ENCODE measurements around the gene NCR3LG1. TPM values are rescaled to one million over a fixed set of nuclear protein-coding genes. Genes with fewer than 3 reads are reported as not detected.

Gene NCR3LG1
- total RNA-seq, 1 experiment from 2014 or later: 14.8 TPM

DNA sequence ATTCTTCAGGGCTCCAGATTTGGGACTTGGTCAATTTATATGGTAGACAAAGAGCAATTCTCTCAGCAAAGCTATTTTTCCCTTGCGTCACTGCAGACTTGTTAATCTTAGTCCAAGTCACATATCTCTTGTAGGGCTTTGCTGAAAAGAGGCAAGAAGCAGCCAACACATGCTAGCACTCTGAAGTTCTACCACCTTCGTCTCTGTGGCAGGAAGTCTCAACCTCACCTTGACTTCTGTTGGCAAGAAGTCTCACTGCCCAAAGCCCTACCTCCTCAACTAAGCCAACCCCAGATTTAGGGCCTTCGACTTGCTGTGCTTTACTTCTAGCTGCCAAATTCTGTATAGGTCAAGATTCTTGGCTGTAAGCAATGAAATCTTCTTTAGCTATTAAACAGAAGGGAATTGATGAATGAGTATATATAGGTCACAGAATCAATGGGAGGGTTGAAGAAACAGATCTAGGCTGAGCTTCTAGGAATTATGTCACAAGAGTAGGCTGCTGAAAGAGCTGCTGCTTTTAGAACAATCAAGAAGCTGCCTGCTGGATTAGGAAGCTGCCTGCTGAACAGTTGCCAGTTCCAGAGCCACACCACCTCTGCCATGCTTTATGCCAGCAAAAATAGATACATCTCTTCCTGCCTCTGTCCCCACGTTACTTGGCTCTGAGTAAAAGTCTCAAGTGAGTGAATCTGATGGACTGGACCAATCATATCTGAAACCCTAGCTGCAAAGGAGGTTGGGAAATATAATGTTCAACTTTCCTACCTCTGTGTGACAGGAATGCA is 17.6 kb upstream of the NCR3LG1 start:
- no TSS peak for BruUV-seq (replicated peaks)
- no peaks in the 10 kb centered on the region for H3K9me3 Mint-ChIP-seq (ENCODE audit: unreplicated experiment)

DNA sequence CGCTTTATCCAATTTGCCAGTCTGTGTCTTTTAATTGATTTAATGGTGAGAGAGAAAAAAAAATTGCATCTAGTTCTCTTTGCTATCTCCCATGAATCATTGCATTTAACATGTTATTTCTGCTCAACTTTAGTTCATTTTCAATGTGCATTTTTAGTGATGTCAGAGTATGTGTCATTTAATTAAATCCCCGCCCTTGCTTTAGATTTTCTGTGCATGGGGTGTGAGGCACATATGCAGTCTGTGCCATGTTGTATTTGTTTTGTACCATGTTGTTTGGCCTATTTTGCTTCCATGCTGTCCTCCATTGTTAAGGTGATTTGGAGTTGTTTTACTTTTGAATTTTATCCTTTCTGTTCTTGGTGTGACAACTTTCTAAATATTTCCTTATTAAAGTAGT is 8.3 kb upstream of the NCR3LG1 start:
- H3K4me1 Mint-ChIP-seq (ENCODE audit: low read depth, unreplicated experiment): no peaks in the 10 kb centered on the region
- H3K9me3 Mint-ChIP-seq (ENCODE audit: unreplicated experiment): no peaks in the 10 kb centered on the region
- TF ChIP-seq, protein P1, sequence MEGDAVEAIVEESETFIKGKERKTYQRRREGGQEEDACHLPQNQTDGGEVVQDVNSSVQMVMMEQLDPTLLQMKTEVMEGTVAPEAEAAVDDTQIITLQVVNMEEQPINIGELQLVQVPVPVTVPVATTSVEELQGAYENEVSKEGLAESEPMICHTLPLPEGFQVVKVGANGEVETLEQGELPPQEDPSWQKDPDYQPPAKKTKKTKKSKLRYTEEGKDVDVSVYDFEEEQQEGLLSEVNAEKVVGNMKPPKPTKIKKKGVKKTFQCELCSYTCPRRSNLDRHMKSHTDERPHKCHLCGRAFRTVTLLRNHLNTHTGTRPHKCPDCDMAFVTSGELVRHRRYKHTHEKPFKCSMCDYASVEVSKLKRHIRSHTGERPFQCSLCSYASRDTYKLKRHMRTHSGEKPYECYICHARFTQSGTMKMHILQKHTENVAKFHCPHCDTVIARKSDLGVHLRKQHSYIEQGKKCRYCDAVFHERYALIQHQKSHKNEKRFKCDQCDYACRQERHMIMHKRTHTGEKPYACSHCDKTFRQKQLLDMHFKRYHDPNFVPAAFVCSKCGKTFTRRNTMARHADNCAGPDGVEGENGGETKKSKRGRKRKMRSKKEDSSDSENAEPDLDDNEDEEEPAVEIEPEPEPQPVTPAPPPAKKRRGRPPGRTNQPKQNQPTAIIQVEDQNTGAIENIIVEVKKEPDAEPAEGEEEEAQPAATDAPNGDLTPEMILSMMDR (IDR thresholded peaks at IDR 0.05; ENCODE audit: insufficient read depth in 1 of 2, low read depth in 1 of 2, low read length in 1 of 2, severe bottlenecking in 1 of 2, unreplicated experiment in 1 of 2): no peak
- ChIA-PET POLR2A (no interaction called here), CTCF (no interaction called here)
- H3K27me3 ChIP-seq (replicated peaks; ENCODE audit: control insufficient read depth, insufficient read depth, low read length): no peaks in the 10 kb centered on the region
- BruUV-seq (replicated peaks): no TSS peak
- no peaks in the 10 kb centered on the region for H3K36me3 ChIP-seq (ENCODE audit: control insufficient read depth, insufficient read depth, low read length)
- H3K4me3 Mint-ChIP-seq (ENCODE audit: unreplicated experiment): no peak overlapping the region
- no peaks in the 10 kb centered on the region for H3K4me1 ChIP-seq
- H3K9me3 ChIP-seq: no peaks in the 10 kb centered on the region
- intact Hi-C loops (cut with micrococcal nuclease; ENCODE audit: unreplicated experiment): no loop called here
- no peaks in the 10 kb centered on the region for H3K36me3 Mint-ChIP-seq (ENCODE audit: insufficient read depth, unreplicated experiment)
- H3K4me3 ChIP-seq (ENCODE audit: low read depth, low read length): no peak overlapping the region
- H3K27me3 Mint-ChIP-seq (ENCODE audit: insufficient read depth, unreplicated experiment): peaks cover 6% of the 10 kb centered on the region
- H3K27ac Mint-ChIP-seq (ENCODE audit: unreplicated experiment): no peak overlapping the region
- DNase-seq: no peak

More for the DNA sequence above, 17.6 kb upstream of the NCR3LG1 start:
- no peaks in the 10 kb centered on the region for H3K27me3 Mint-ChIP-seq (ENCODE audit: insufficient read depth, unreplicated experiment)
- intact Hi-C loops (cut with micrococcal nuclease; ENCODE audit: unreplicated experiment): no loop called here
- Histone ChIP-seq H3K9me3 (no peaks in the 10 kb centered on the region), H3K4me3 (ENCODE audit: low read depth, low read length) (no peak overlapping the region), H3K36me3 (ENCODE audit: control insufficient read depth, insufficient read depth, low read length) (no peaks in the 10 kb centered on the region), H3K4me1 (no peaks in the 10 kb centered on the region), H3K27me3 (replicated peaks; ENCODE audit: control insufficient read depth, insufficient read depth, low read length) (no peaks in the 10 kb centered on the region)
- POLR2A ChIA-PET: no interaction called here
- H3K4me3 Mint-ChIP-seq (ENCODE audit: unreplicated experiment): no peak overlapping the region
- no peaks in the 10 kb centered on the region for H3K36me3 Mint-ChIP-seq (ENCODE audit: insufficient read depth, unreplicated experiment)
- CTCF ChIA-PET: no interaction called here
- H3K27ac Mint-ChIP-seq (ENCODE audit: unreplicated experiment): no peak overlapping the region
- H3K4me1 Mint-ChIP-seq (ENCODE audit: low read depth, unreplicated experiment): no peaks in the 10 kb centered on the region
- TF ChIP-seq, protein P1 (IDR thresholded peaks at IDR 0.05; ENCODE audit: insufficient read depth in 1 of 2, low read depth in 1 of 2, low read length in 1 of 2, severe bottlenecking in 1 of 2, unreplicated experiment in 1 of 2): no peak
- no peak for DNase-seq

DNA sequence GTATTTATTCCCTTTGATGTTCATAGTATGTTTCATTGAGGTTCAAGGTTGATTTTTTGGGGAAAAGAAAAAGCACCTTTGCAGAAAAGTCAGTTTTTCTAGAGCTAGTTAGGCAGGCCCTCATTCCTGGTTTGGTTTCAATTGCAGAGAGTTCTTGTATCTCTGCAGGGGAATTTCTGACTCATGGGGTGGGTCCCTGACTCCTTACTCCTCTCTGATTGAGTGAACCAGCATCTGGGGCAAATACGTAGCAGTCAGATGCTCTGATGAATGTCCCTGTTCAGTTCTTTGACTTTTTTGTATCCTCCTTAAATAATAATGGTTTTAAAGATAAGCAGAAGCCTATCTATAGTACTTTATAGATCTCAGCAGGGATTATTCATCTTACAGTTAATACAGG is 7.7 kb upstream of the NCR3LG1 start:
- BruUV-seq (replicated peaks): no TSS peak
- Histone ChIP-seq H3K36me3 (ENCODE audit: control insufficient read depth, insufficient read depth, low read length) (no peaks in the 10 kb centered on the region), H3K9me3 (no peaks in the 10 kb centered on the region), H3K4me1 (no peaks in the 10 kb centered on the region), H3K4me3 (ENCODE audit: low read depth, low read length) (no peak overlapping the region), H3K27me3 (replicated peaks; ENCODE audit: control insufficient read depth, insufficient read depth, low read length) (no peaks in the 10 kb centered on the region)
- intact Hi-C loops (cut with micrococcal nuclease; ENCODE audit: unreplicated experiment): no loop called here
- Mint-ChIP-seq H3K27me3 (ENCODE audit: insufficient read depth, unreplicated experiment) (peaks cover 6% of the 10 kb centered on the region), H3K27ac (ENCODE audit: unreplicated experiment) (no peak overlapping the region), H3K36me3 (ENCODE audit: insufficient read depth, unreplicated experiment) (peaks cover 2% of the 10 kb centered on the region), H3K9me3 (ENCODE audit: unreplicated experiment) (no peaks in the 10 kb centered on the region), H3K4me1 (ENCODE audit: low read depth, unreplicated experiment) (no peaks in the 10 kb centered on the region), H3K4me3 (ENCODE audit: unreplicated experiment) (no peak overlapping the region)
- TF ChIP-seq, protein P1 (IDR thresholded peaks at IDR 0.05; ENCODE audit: insufficient read depth in 1 of 2, low read depth in 1 of 2, low read length in 1 of 2, severe bottlenecking in 1 of 2, unreplicated experiment in 1 of 2): no peak
- ChIA-PET POLR2A (no interaction called here), CTCF (interaction anchor here (1.5 kb wide), 1 partner anchor 9 kb away, joined by 3 read pairs; no protein-coding TSS in a partner anchor)
- DNase-seq: no peak

Measured in Caco-2 (cell line).